NOMO-1 treated with dmso at 0.1 percent for 144 hours (cell line): ENCODE results near the gene PTPN2.

Source experiments
- DNase-seq: peaks from one replicate; lab custom pipeline; 2025; ENCODE audit not compliant: unreplicated experiment; lab: John Stamatoyannopoulos, UW

The PTPN2 gene

GRCh38 chr18:12860530-12860929 lies 23.5 kb downstream of the PTPN2 start:
- no peak for DNase-seq

GRCh38 chr18:12858991-12859390 lies 25.0 kb downstream of the PTPN2 start:
- DNase-seq = no peak

DNA sequence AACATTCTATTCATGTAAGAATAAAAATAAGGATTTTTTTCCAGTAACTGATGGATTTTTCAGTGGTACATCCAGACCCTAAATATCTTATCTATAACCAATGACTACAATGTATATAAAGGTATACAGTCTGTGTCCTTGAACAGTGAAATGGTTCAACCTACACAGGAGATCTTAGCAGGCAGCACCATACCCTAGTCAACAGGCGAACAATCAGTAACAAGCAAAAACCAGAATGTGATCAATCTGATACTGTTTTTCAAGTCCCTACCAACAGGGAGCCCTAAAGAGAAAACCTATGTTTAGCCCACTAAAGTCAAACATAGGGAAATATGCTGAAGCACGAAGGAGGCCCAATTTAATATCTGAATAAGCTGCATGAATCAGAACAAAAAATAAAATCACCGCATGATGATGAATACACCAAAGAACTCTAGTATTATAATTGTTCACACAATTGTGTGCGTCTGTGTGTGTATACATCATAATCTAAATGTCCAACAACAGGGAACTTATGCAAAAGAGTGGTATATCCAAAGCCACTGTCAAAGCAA lies 26.0 kb downstream of the PTPN2 start:
- DNase-seq = no peak

DNA sequence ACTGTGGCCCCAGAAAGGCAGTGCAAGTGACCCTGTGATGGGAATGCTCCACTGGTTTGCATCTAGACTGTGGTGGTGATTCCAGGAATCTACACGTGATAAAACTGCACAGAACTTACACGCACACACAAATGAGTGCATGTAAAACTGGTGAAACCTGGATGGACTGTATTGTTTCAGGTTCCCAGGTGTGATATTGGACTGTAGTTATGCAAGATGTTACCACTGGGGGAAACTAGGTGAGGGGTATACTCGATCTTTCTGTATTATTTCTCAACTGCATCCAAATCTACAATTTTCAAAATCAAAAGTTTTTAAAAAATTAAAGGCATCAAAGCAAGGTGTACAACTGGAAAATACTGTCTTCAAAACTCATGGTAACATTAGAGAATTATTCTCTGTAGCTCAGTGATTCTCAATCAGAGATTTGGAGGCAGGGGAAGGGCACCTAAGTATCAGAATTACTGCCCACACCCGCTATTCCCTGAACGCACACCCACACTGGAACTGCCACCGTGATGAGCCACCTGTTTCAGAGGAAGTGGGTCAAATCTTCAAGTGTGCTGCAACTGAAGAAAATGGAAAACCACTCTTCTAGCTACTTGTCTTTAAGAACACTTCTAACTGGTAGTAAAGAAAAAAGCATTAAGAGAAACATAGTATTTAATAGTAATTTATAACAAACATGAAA lies 26.7 kb downstream of the PTPN2 start:
- DNase-seq = no peak

DNA sequence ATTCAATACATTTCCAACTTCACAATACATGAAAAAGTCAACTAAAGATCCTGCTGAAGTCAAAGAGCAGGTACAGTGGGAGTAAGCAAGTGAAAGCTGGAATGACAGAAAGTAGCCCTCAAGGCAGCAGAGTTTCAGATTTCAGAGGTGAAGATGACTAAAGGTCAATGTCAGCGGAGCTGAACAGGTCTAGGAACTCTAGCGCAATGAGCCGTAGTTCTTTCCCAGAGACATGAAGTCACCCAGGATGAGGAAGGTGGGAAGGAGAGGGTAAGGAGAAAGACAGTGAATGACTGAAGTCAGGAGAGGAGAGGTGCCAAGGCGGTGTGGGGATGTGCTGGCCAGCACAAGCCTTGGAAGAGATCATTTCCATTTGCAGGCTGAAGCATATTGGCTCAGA lies 28.1 kb downstream of the PTPN2 start:
- no peak for DNase-seq

DNA sequence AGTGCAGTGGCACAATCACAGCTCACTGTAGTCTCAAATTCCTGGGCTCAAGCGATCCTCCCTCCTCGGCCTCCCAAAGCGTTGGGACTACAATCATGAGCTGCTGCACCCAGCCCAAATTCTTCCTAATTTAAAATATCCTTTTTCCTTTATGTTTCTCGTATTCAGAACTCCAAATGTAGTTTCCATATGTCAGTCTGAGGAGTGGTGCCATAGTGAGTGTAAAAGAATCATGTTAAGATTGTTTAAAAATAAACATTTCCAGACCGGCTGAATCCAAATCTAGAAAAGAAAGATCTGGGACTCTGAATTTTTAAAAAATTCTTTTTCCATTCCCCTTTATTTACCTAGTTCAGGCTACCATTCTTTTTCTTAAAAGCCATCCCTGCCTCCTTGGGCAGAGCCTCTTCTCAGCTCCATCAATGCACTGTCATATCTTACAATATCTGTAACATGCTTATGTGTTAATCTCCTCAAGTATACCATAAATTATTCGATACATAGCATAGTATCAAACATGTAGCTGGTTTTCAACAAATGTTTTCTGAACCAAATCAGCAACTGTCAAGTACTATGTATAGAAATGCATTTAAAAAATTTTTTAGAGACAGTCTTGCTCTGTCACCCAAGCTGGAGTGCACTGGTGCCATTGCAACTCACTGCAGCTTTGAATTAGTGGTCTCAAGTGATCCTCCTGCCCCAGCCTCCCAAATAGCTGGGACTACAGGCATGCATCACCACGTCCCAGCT lies 31.3 kb downstream of the PTPN2 start:
- no peak for DNase-seq

DNA sequence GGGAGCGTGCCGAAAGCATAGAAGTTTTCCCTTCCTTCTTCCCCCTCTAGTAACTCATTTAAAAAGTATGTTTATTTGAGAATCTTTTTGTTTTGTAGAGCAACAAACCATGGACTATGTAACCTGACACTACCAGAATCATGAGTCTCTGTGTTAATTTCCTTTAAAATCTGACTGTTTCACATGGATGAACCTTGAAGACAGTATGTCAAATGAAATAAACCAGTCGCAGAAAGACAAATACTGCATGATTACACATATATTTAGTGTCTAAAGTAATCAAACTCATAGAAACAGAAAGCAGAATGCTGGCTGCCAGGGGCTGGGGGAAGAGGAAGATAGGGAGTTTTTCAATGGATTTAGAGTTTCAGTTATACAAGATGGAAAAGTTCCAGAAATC lies 32.3 kb downstream of the PTPN2 start:
- DNase-seq = no peak

- no peak for DNase-seq
Measured at GRCh38 chr18:12849548-12849947, 34.5 kb downstream of the PTPN2 start.

DNA sequence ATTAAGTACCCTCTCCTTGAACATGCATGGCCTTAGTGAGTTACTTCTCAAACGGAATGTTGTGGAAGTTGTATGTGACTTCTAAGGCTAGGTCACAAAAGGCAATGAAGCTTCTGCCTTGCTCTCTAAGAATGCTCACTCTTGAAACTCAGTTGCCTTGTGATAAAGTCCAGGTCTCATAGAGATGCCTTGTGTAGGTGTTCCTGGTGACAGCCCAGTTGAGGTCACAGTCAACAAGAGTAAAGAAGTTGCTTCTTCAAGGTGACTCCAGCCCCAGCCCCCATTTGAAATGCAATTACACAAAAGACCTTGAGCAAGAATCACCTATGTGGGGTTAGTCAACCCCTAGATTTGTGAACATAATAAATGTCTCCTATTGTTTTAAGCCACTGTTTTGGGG lies 35.6 kb downstream of the PTPN2 start:
- no peak for DNase-seq

DNA sequence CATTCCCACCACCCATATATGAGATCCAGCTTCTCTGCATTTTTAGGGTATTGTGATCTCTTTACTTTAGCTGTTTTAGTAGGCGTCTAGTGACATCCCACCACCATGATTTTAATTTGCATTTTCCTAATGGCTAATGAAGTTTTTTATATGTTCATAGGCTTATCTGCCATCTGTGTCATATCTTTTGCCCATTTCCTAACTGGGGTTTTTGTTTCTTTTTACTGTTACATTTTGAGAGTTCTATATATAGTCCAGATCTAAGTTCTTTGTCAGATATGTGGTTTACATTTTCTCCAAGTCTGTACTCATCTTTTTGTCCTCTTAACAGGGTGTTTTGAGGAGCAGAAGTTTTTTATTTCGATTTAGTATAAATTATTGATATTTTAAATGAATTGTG lies 39.6 kb downstream of the PTPN2 start:
- no peak for DNase-seq

DNA sequence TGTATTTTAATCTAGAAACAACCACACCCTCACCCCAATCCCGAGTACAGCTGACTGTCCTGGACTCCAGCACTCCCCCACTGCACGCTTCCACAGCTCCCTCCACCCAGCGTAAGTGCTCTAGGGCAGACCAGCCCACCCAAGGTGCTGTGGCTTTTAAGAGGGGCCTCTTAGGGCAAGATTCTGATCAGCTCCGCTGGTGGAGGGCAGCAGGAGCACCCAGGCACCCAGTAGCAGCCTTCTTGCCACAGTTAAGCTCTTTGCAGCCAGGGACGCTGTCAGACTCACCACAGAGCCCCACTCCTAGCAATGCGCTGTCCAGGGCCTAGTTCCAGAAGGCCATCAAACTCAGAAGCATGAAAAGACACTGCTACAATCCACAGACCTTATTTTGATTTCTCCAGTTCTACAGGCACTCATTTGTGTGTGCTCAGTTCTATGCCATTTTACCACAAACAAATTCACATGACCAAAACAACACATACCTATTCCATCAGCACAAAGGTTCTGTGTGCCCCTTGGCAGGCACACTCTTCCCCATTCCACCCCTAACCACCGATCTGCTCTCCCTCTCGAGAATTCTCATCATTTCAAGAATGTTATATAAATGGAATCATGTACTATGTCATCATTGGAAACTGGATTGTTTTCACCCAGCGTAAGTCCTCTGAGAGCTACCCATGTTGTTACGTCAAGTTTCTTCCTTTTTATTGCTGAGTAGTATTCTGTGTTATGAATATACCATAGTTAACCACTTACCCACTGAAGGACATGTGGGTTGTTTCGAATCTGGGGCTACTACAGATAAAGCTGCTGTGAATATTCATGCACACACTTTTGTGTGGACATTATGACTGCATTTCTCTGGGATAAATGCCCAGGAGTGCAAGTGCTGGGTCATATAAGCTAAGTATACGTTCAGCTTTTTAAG lies 40.4 kb downstream of the PTPN2 start:
- no peak for DNase-seq

DNA sequence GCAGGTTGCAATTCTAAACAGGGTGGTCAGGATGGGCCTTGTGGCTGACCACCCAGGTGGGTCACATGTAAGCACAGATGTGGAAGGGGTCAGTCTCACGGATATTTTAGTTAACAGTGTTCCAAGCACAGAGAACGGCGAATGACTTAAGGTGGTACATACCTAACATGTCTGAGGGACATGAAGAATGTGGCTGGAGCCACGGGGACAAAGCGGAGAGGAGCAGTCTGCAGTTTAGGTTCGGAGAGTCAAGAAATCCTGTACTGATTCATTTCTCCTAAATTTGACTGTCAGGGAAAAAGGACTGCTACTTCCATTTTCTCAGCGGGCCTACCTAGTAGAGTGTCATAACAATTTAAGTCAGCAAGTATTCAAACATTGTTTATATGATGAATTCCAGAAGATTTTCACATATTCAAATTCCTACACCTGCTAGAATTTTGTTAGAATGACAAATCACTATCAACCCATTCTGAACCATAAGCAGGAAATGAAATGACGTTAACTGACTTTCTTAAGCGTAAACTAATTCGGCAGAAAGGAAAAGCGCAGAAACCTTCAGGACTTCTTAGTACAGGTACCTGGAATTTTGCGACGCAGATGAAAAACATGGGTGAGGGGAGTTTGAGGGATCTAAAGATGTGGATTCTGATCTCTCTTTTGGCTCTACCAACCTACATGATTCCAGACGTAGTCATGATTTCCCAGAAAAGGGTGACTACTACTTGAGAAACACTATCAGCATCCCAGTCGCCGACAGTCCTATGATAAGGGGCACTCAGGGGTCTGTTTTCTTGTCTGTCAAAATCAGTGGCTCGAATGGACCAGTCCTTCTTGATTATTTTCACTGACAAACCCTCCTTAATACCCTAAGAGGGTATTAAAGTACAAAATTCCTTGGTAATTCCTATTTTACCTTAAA lies 41.3 kb downstream of the PTPN2 start:
- no peak for DNase-seq

GRCh38 chr18:12841070-12841469 lies 43.0 kb downstream of the PTPN2 start:
- no peak for DNase-seq

DNA sequence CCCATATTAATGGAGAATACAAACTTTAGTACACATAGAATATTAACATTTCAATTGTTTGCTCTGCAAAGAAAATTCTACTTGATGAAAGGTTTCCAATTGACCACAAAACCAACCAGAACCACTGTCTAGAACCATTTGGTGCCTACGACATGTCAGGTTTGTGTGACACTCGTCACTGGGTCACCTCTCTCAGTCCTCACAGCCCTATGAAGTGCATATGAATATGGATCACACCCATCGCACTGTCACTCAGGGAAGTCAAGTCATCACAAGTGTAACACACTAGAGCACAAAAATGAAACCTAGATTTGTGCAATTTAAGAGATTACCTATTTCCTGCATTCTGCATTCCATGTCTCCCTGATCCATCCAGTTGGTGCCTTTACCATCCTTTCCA lies 43.7 kb downstream of the PTPN2 start:
- no peak for DNase-seq

DNA sequence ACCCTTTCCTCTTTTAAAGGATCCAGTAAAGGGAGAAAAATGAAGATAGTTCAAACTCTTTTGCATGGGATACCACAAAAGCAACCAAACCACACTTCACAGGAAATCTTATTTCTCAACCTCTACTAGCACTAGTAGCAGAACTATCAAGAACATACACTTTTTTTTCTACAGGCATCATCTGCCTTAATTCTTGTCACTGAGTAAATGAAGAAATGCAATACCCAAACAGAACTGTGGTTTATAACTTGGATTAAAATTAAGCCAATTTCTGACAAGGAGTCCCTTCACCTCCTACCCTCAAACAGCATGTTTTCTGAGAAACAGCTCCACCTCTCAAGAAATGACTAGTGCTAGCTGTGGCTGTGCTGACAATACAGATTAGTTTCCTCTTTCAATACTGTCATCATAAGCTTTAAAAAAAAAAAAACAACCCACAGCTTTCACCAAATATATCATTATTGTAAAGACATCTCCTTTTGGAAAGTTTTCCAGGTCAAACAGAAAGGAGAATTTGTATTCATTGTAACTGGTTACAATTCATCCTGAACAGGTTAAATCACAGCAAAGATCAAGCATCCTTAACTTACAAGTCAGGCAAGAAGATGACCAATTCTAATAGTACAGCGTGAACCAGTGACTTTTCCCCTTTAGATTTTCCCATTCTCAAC lies 44.4 kb downstream of the PTPN2 start:
- peak; percentile 70 for DNase-seq

GRCh38 chr18:12839057-12839525 lies 44.9 kb downstream of the PTPN2 start:
- DNase-seq = peak; percentile 56

GRCh38 chr18:12838178-12838634 lies 45.8 kb downstream of the PTPN2 start:
- peak; percentile 78 for DNase-seq

- DNase-seq = no peak
Measured at GRCh38 chr18:12837747-12838146, 46.3 kb downstream of the PTPN2 start.

DNA sequence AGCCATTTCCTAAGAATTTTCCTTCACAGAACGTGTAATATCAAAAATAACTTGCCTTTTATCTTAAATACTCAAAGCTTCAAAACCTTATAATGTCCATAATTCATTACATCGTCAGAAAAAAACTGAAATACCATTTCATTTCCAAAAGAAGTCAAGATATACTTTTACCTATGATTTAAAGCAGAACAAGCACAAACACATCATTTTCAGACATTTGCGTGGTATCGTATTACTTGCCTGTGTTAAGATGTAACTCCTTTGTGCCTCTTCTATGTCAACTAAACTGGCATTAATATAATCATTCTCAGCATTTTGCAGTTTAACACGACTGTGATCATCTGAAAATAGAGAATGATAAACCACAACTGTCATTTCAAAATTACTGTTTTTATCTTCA lies 47.5 kb downstream of the PTPN2 start:
- DNase-seq = no peak
